A549 (cell line): ENCODE results near the gene CYP24A1. TPM values are rescaled to one million over a fixed set of nuclear protein-coding genes. Genes with fewer than 3 reads are reported as not detected.

ENCODE experiments used
- ATAC-seq, 2 experiments: fragments of 200-7000 bp in 1 of 2; fragments of >200 bp in 1 of 2; cut with Nextera tagmentation in 1 of 2; cut with Tn5 transposase in 1 of 2; 3 replicates each; pipeline versions ENCODE4 v1.8.0 to v1.9.1; 2018 to 2020; ENCODE audit warnings: mild to moderate bottlenecking in 1 of 2, moderate library complexity in 1 of 2
- CTCF ChIA-PET: fragments of 300-600 bp; sonication (Branson Sonifier 250); formaldehyde crosslinking; extraction: SDS; loops from one replicate; lab custom pipeline; 2021; ENCODE audit warnings: antibody characterized with exemption, inconsistent platforms; lab: Yijun Ruan, JAX
- POLR2A ChIA-PET: fragments of 350-600 bp; formaldehyde crosslinking; extraction: SDS; loops from one replicate; lab custom pipeline; 2021; ENCODE audit warnings: antibody characterized with exemption, inconsistent platforms; lab: Yijun Ruan, JAX
- DNase-seq, 2 experiments: peaks; one replicate each; pipeline versions ENCODE4 v3.0.0 to v3.0.0-alpha.2; 2011 to 2016; ENCODE audit warnings: low read depth in 1 of 2, low spot score in 1 of 2
- FAIRE-seq: peaks from 2 replicates; lab custom pipeline; 2011; peaks lifted over from hg19 to GRCh38; lab: Jason Lieb, UNC
- H3K27ac ChIP-seq, 2 experiments: fragments of >200 bp; sonication (Bioruptor Twin); formaldehyde crosslinking; 3 replicates each; pipeline ENCODE4 v1.5.1; 2016 to 2017
- H3K4me1 ChIP-seq: fragments of >200 bp; sonication (Bioruptor Twin); formaldehyde crosslinking; 3 replicates; pipeline ENCODE4 v1.6.1; 2016
- H3K4me2 ChIP-seq: fragments of >200 bp; sonication (Bioruptor Twin); formaldehyde crosslinking; 3 replicates; pipeline ENCODE4 v1.6.1; 2016
- H3K4me3 ChIP-seq: fragments of >200 bp; sonication (Bioruptor Twin); formaldehyde crosslinking; 3 replicates; pipeline ENCODE4 v1.5.1; 2016
- H3K9me3 ChIP-seq: fragments of >200 bp; sonication (Bioruptor Twin); formaldehyde crosslinking; 3 replicates; pipeline ENCODE4 v1.6.1; 2016
- CHD2 ChIP-seq: fragments of 150-350 bp; IDR thresholded peaks from 2 replicates; pipeline ENCODE4 v1.6.1; 2014; ENCODE audit warnings: low read length; ENCODE audit not compliant: partially characterized antibody
- EHF ChIP-seq: fragments of 250-450 bp; sonication (Bioruptor Pico); IDR thresholded peaks from 2 replicates; pipeline ENCODE4 v1.5.0; 2020; ENCODE audit warnings: mild to moderate bottlenecking
- EHMT2 ChIP-seq: fragments of 200-600 bp; sonication (generic); IDR thresholded peaks from 2 replicates; pipeline ENCODE4 v1.6.1; 2016; ENCODE audit warnings: antibody characterized with exemption, low read depth, mild to moderate bottlenecking, moderate library complexity
- ESRRA ChIP-seq: fragments of 150-350 bp; IDR thresholded peaks from 2 replicates; pipeline ENCODE4 v1.6.1; 2014; ENCODE audit warnings: mild to moderate bottlenecking, low read length, borderline replicate concordance
- FOSB ChIP-seq: fragments of 250-450 bp; sonication (Bioruptor Pico); IDR thresholded peaks from 2 replicates; pipeline ENCODE4 v1.5.0; 2020; ENCODE audit warnings: mild to moderate bottlenecking, moderate library complexity
- GATA3 ChIP-seq: IDR thresholded peaks from 2 replicates; pipeline ENCODE4 v1.6.1; 2012; ENCODE audit warnings: borderline replicate concordance
- HOXA7 ChIP-seq: fragments of 250-450 bp; sonication (Bioruptor Pico); IDR thresholded peaks from 2 replicates; pipeline ENCODE4 v1.5.0; 2020; ENCODE audit warnings: mild to moderate bottlenecking, moderate library complexity
- JUN ChIP-seq, 2 experiments: fragments of >200 bp; sonication (Bioruptor Twin); formaldehyde crosslinking; IDR thresholded peaks; 2 replicates in 1 of 2; 3 replicates in 1 of 2; pipeline ENCODE4 v1.6.1; 2016 to 2017
- JUNB ChIP-seq: fragments of >200 bp; sonication (Bioruptor Twin); formaldehyde crosslinking; IDR thresholded peaks from 2 replicates; pipeline ENCODE4 v1.6.1; 2016
- NFE2L2 ChIP-seq: fragments of 150-350 bp; conservative IDR thresholded peaks from 2 replicates; pipeline ENCODE4 v1.6.1; 2014; ENCODE audit warnings: low read length
- NPAS2 ChIP-seq: fragments of 250-450 bp; sonication (Bioruptor Pico); IDR thresholded peaks from 2 replicates; pipeline ENCODE4 v1.8.0; 2022; ENCODE audit warnings: mild to moderate bottlenecking, moderate library complexity, borderline replicate concordance
- NR3C1 ChIP-seq: fragments of >200 bp; sonication (Bioruptor Twin); formaldehyde crosslinking; IDR thresholded peaks from 3 replicates; pipeline ENCODE4 v1.6.1; 2017
- POLR2AphosphoS2 ChIP-seq: conservative IDR thresholded peaks from 2 replicates; pipeline ENCODE4 v1.6.1; 2012; ENCODE audit warnings: low read length, improper control_type of control experiment, inconsistent platforms
- RARB ChIP-seq: fragments of 250-450 bp; sonication (Bioruptor Pico); IDR thresholded peaks from 2 replicates; pipeline ENCODE4 v1.8.0; 2021; ENCODE audit warnings: mild to moderate bottlenecking, moderate library complexity
- RCOR1 ChIP-seq: fragments of 150-350 bp; IDR thresholded peaks from 2 replicates; pipeline ENCODE4 v1.6.1; 2014; ENCODE audit warnings: antibody characterized with exemption, low read length, low read depth
- SMC3 ChIP-seq: fragments of >200 bp; sonication (Bioruptor Twin); formaldehyde crosslinking; IDR thresholded peaks from 3 replicates; pipeline ENCODE4 v1.6.1; 2018; ENCODE audit warnings: inconsistent platforms
- TFCP2L1 ChIP-seq: fragments of 250-450 bp; sonication (Bioruptor Pico); IDR thresholded peaks from 2 replicates; pipeline ENCODE4 v1.5.0; 2021; ENCODE audit warnings: mild to moderate bottlenecking
- TP53 ChIP-seq: fragments of 250-450 bp; sonication (Bioruptor Pico); IDR thresholded peaks from 2 replicates; pipeline ENCODE4 v1.5.0; 2021; ENCODE audit warnings: mild to moderate bottlenecking, moderate library complexity
- ZC3H11A ChIP-seq: fragments of 450-650 bp; IDR thresholded peaks from 2 replicates; pipeline ENCODE4 v1.6.1; 2014; ENCODE audit warnings: antibody characterized with exemption, mild to moderate bottlenecking
- ZNF302 ChIP-seq: fragments of 250-450 bp; sonication (Bioruptor Pico); IDR thresholded peaks from 2 replicates; pipeline ENCODE4 v1.9.0; 2021; ENCODE audit warnings: inconsistent platforms, mild to moderate bottlenecking, moderate library complexity
- WGBS: methylation state at CpG from one replicate; pipeline ENCODE4 v1.1.6; 2017; ENCODE audit errors: missing lambda C conversion rate; 5-methylcytosine and 5-hydroxymethylcytosine counted together
- polyA plus RNA-seq, 4 experiments: library from polyadenylated mRNA; depleted of rRNA in 3 of 4; stranded (reverse); fragments of >200 nt; fragmentation: RNase III in 1 of 4; extraction: RNeasy Plus Mini Kit Qiagen cat#74134 plus additional on column Dnase treatment in 1 of 4; gene quantifications; 2 replicates in 3 of 4; 3 replicates in 1 of 4; pipeline ENCODE4 v1.2.3, GENCODE V29; 2011 to 2017
- TF ChIP-seq, protein P1 (sequence below): fragments of >200 bp; sonication (Bioruptor Twin); formaldehyde crosslinking; IDR thresholded peaks from 3 replicates; pipeline ENCODE4 v1.5.1; 2016
- TF ChIP-seq, protein P2 (sequence below): fragments of 450-650 bp; IDR thresholded peaks from 2 replicates; pipeline ENCODE4 v1.6.1; 2014; ENCODE audit warnings: antibody characterized with exemption
- TF ChIP-seq, protein P3 (sequence below): IDR thresholded peaks from 2 replicates; pipeline ENCODE4 v1.6.1; 2012
- TF ChIP-seq, protein P4 (sequence below): fragments of 250-450 bp; sonication (Bioruptor Pico); IDR thresholded peaks from 2 replicates; pipeline ENCODE4 v1.5.0; 2021; ENCODE audit warnings: mild to moderate bottlenecking, moderate library complexity, borderline replicate concordance
- TF ChIP-seq, protein P5 (sequence below): fragments of 250-450 bp; sonication (Bioruptor Pico); IDR thresholded peaks from 2 replicates; pipeline ENCODE4 v1.5.0; 2020; ENCODE audit warnings: low read depth, mild to moderate bottlenecking, moderate library complexity

CYP24A1 gene
- polyA plus RNA-seq, 2 of the 4 experiments (the other 2 are of a cell fraction) = 722 to 1,617 TPM

DNA sequence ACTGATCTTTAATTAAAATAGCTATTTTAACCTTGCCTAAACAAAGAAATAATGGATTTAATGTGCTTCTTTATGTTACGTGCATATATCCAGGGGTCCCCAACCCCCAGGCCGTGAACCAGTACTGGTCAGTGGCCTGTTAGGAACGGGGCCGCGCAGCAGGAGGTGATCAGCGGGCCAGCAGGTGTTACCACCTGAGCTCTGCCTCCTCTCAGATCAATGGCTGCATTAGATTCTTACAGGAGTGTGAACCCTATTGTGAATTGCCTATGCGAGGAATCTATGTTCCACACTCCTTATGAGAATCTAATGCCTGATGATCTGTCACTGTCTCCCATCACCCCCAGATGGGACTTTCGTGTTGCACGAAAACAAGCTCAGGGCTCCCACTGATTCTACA, 8.8 kb downstream of the CYP24A1 start (continued):
- TF ChIP-seq, protein P1, sequence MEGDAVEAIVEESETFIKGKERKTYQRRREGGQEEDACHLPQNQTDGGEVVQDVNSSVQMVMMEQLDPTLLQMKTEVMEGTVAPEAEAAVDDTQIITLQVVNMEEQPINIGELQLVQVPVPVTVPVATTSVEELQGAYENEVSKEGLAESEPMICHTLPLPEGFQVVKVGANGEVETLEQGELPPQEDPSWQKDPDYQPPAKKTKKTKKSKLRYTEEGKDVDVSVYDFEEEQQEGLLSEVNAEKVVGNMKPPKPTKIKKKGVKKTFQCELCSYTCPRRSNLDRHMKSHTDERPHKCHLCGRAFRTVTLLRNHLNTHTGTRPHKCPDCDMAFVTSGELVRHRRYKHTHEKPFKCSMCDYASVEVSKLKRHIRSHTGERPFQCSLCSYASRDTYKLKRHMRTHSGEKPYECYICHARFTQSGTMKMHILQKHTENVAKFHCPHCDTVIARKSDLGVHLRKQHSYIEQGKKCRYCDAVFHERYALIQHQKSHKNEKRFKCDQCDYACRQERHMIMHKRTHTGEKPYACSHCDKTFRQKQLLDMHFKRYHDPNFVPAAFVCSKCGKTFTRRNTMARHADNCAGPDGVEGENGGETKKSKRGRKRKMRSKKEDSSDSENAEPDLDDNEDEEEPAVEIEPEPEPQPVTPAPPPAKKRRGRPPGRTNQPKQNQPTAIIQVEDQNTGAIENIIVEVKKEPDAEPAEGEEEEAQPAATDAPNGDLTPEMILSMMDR = no peak

DNA sequence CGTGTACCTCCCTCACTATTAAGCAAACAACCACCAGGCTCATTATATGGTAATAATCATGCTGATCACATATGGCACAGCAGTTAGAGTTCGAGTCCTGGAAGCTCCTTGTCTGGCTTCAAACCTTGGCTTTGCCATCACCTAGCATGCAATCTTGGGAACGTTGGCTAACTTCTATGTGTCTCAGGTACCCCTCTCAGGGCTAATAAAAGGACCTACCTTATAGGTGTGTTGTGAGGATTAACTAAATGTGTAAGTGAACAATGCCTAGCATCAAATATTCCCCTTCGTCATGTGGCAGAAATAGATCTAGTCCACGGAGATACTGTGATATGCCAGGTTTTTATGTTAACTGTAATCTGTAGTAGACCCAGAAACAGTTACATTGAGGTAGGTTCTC, 10.4 kb downstream of the CYP24A1 start:
- DNase-seq (no peak), FAIRE-seq (no peak), ATAC-seq (no peak)
- Histone ChIP-seq H3K4me3 (peak overlapping the region; percentile 20), H3K4me2 (peak overlapping the region; percentile 93), H3K4me1 (peaks cover 93% of the 10 kb centered on the region), H3K9me3 (no peaks in the 10 kb centered on the region), H3K27ac (peak overlapping the region; percentile 93 to 100)
- CTCF ChIA-PET = interaction anchor here (0.9 to 10.4 kb wide), 6 partner anchors 36 to 66 kb away, joined by 3 to 97 read pairs (median 5); no protein-coding TSS in a partner anchor
- POLR2A ChIA-PET = interaction anchor here (5.0 kb wide), 1 partner anchor 9 kb away, joined by 69 read pairs; the partner anchor contains the start of gene CYP24A1
- 31% methylated on average over 5 of the region's 5 CpGs for WGBS
- TF ChIP-seq, protein P2, sequence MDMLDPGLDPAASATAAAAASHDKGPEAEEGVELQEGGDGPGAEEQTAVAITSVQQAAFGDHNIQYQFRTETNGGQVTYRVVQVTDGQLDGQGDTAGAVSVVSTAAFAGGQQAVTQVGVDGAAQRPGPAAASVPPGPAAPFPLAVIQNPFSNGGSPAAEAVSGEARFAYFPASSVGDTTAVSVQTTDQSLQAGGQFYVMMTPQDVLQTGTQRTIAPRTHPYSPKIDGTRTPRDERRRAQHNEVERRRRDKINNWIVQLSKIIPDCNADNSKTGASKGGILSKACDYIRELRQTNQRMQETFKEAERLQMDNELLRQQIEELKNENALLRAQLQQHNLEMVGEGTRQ = no peak
- TF ChIP-seq, protein P3, sequence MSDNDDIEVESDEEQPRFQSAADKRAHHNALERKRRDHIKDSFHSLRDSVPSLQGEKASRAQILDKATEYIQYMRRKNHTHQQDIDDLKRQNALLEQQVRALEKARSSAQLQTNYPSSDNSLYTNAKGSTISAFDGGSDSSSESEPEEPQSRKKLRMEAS = peak; percentile 16; the same call in 1 of the 2 replicates
- TF ChIP-seq NPAS2 (CRISPR knock-in tag) (no peak), HOXA7 (CRISPR knock-in tag) (peak; percentile 90), NFE2L2 (no peak), SMC3 (no peak), EHMT2 (no peak), GATA3 (no peak), EHF (CRISPR knock-in tag) (peak; percentile 12; the same call in 1 of the 2 replicates), POLR2AphosphoS2 (peak; percentile 82; the same call in 1 of the 2 replicates), NR3C1 (no peak), JUN (IDR thresholded peaks at IDR 0.05) (peak in 1 of 2 experiments; percentile 13; a peak in 1 of 5 replicates), ZC3H11A (no peak), RCOR1 (no peak), ZNF302 (no peak), ESRRA (no peak), CHD2 (no peak), TFCP2L1 (0 out of 2 replicates have a peak, but pooled peaks have one; percentile 66), JUNB (no peak), RARB (peak; percentile 60; the same call in 1 of the 2 replicates), FOSB (CRISPR knock-in tag) (peak; percentile 4; the same call in 1 of the 2 replicates), TP53 (CRISPR knock-in tag) (no peak)
- TF ChIP-seq, protein P4, sequence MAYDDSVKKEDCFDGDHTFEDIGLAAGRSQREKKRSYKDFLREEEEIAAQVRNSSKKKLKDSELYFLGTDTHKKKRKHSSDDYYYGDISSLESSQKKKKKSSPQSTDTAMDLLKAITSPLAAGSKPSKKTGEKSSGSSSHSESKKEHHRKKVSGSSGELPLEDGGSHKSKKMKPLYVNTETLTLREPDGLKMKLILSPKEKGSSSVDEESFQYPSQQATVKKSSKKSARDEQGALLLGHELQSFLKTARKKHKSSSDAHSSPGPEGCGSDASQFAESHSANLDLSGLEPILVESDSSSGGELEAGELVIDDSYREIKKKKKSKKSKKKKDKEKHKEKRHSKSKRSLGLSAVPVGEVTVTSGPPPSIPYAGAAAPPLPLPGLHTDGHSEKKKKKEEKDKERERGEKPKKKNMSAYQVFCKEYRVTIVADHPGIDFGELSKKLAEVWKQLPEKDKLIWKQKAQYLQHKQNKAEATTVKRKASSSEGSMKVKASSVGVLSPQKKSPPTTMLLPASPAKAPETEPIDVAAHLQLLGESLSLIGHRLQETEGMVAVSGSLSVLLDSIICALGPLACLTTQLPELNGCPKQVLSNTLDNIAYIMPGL (CRISPR knock-in tag) = peak; percentile 58; the same call in 1 of the 2 replicates
- TF ChIP-seq, protein P5, sequence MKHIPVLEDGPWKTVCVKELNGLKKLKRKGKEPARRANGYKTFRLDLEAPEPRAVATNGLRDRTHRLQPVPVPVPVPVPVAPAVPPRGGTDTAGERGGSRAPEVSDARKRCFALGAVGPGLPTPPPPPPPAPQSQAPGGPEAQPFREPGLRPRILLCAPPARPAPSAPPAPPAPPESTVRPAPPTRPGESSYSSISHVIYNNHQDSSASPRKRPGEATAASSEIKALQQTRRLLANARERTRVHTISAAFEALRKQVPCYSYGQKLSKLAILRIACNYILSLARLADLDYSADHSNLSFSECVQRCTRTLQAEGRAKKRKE (CRISPR knock-in tag) = 0 out of 2 replicates have a peak, but pooled peaks have one; percentile 10
